ENCODE results near the gene GRK5.

DNA sequence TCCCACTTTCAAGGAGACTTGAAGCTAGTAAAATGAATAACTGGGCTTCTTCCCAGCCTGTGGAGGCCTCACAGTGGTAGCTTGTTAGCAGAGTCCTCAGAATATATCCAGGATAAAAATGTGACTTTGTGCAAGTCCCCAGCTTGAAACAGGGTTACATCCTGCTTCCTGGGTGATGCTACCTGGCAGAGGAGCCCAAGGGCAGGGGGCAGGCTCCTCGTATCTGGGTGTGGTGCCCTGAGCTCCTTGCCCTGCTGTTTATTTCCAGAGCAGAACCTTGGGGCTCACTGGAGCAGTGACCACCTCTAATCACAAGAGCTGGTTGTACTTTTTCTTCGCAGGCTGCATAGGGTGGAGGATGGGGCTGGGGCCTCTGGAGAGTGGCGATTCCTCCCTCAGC, 94.8 kb downstream of the GRK5 start:
- TF ChIP-seq, protein P1, sequence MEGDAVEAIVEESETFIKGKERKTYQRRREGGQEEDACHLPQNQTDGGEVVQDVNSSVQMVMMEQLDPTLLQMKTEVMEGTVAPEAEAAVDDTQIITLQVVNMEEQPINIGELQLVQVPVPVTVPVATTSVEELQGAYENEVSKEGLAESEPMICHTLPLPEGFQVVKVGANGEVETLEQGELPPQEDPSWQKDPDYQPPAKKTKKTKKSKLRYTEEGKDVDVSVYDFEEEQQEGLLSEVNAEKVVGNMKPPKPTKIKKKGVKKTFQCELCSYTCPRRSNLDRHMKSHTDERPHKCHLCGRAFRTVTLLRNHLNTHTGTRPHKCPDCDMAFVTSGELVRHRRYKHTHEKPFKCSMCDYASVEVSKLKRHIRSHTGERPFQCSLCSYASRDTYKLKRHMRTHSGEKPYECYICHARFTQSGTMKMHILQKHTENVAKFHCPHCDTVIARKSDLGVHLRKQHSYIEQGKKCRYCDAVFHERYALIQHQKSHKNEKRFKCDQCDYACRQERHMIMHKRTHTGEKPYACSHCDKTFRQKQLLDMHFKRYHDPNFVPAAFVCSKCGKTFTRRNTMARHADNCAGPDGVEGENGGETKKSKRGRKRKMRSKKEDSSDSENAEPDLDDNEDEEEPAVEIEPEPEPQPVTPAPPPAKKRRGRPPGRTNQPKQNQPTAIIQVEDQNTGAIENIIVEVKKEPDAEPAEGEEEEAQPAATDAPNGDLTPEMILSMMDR (IDR thresholded peaks at IDR 0.05; ENCODE audit: borderline replicate concordance, extremely low read depth, low read length, poor library complexity, severe bottlenecking) = no peak
- no peak for TF ChIP-seq EZH2 (IDR thresholded peaks at IDR 0.05; ENCODE audit: borderline replicate concordance, low read depth, low read length, severe bottlenecking)
